Spleen (tissue), 13 donors: Measurements from ENCODE around the gene OR4C13. TPM values are rescaled to one million over a fixed set of nuclear protein-coding genes. Genes with fewer than 3 reads are reported as not detected.
"Not testable (repeated sequence)": the region's sequence is repeated elsewhere in the genome, so short reads cannot be mapped to it uniquely, and the experiment has no call there.

Source experiments
- DNase-seq: peaks from one replicate; pipeline ENCODE4 v3.0.0-alpha.2; 2020
- H3K27ac ChIP-seq, 8 donors: fragments of 200-600 bp; sonication (generic) in 7 of 8; 1 replicate in 4 of 8; 2 replicates in 4 of 8; pipeline versions ENCODE4 v1.5.0 to v1.8.0; 2016 to 2021; ENCODE audit warnings: inconsistent platforms in 4 of 8, mild to moderate bottlenecking in 4 of 8, moderate library complexity in 1 of 8
- H3K27me3 ChIP-seq, 7 donors: fragments of 200-600 bp; sonication (generic) in 6 of 7; replicated peaks in 1 of 7; 1 replicate in 4 of 7; 2 replicates in 3 of 7; pipeline versions ENCODE4 v1.5.0 to v1.8.0; 2016 to 2021; ENCODE audit warnings: inconsistent platforms in 3 of 7, mild to moderate bottlenecking in 1 of 7
- H3K36me3 ChIP-seq, 6 donors: fragments of 200-600 bp; sonication (generic) in 5 of 6; 1 replicate in 4 of 6; 2 replicates in 2 of 6; pipeline versions ENCODE4 v1.5.0 to v1.8.0; 2016 to 2021; ENCODE audit warnings: inconsistent platforms in 2 of 6
- H3K4me1 ChIP-seq, 6 donors: fragments of 200-600 bp; sonication (generic) in 5 of 6; 1 replicate in 3 of 6; 2 replicates in 3 of 6; pipeline versions ENCODE4 v1.5.0 to v1.8.0; 2016 to 2021; ENCODE audit warnings: inconsistent platforms in 3 of 6
- H3K4me3 ChIP-seq, 8 donors: fragments of 200-600 bp; sonication (generic) in 7 of 8; 1 replicate in 4 of 8; 2 replicates in 4 of 8; pipeline versions ENCODE4 v1.5.0 to v1.8.0; 2016 to 2021; ENCODE audit warnings: inconsistent platforms in 4 of 8, mild to moderate bottlenecking in 4 of 8, moderate library complexity in 2 of 8
- H3K9me3 ChIP-seq, 8 donors: fragments of 200-600 bp; sonication (generic) in 7 of 8; 1 replicate in 4 of 8; 2 replicates in 4 of 8; pipeline versions ENCODE4 v1.5.0 to v1.8.0; 2016 to 2021; ENCODE audit warnings: inconsistent platforms in 4 of 8
- CTCF ChIP-seq, 11 experiments: fragments of 200-600 bp in 7 of 11; fragments of 450-650 bp in 4 of 11; sonication (generic) in 4 of 11; IDR thresholded peaks in 8 of 11; conservative IDR thresholded peaks in 3 of 11; 1 replicate in 7 of 11; 2 replicates in 4 of 11; pipeline versions ENCODE4 v1.4.0 to v1.8.0; 2016 to 2021; ENCODE audit warnings: antibody characterized with exemption in 11 of 11, inconsistent platforms in 4 of 11, mild to moderate bottlenecking in 1 of 11
- POLR2A ChIP-seq, 3 donors: fragments of 450-650 bp; IDR thresholded peaks; one replicate each; pipeline ENCODE4 v1.5.1; 2017; ENCODE audit warnings: antibody characterized with exemption in 3 of 3, mild to moderate bottlenecking in 1 of 3
- POLR2AphosphoS5 ChIP-seq, 3 donors: sonication (generic); formaldehyde crosslinking; IDR thresholded peaks; one replicate each; pipeline ENCODE4 v1.5.1; 2017; ENCODE audit warnings: antibody characterized with exemption in 3 of 3
- WGBS, 5 donors: extraction: QIAGEN DNeasy Blood & Tissue Kit in 3 of 5; methylation state at CpG; one replicate each; pipeline versions ENCODE4 v1.1.5 to v1.1.7; 2013 to 2018; 5-methylcytosine and 5-hydroxymethylcytosine counted together
- intact Hi-C: fragments of 100-400 bp; cut with DNase I; formaldehyde crosslinking; loops from one replicate; pipeline ENCODE4 v1.15.0; 2023; ENCODE audit warnings: low total_unique reads
- long read RNA-seq, 2 donors: transcript quantifications; one replicate each; lab custom pipeline, GENCODE V29; 2026
- polyA plus RNA-seq, 3 donors: library from polyadenylated mRNA; stranded (reverse); fragments of 200-250 nt; gene quantifications; one replicate each; pipeline ENCODE4 v1.2.1, GENCODE V29; 2013
- total RNA-seq, 7 donors: library from RNA; depleted of rRNA in 3 of 7; stranded (reverse); fragments of >200 nt in 3 of 7; fragmentation: NEBNext Ultra II Directional in 4 of 7; extraction: Animal tissue kit (Norgen Biotek cat#: 25700) in 4 of 7; gene quantifications; one replicate each; pipeline versions ENCODE4 v1.1.0 to v1.2.1, GENCODE V29; 2016 to 2021
- donor health status: healthy with polysubstance abuse.
- donor health status: DM: no; HTN: no; CAD: no; lungs with moderate emphysema.
- donor health status: DM: no; HTN: no; CAD: no.
- donor health status: Bipolar disorder and iron deficiency.
- donor health status: healthy.
- donor health status: DM: no; HTN: no; CAD: no.
- donor health status: DM: yes; HTN: yes; CAD: no.

The OR4C13 gene
- total RNA-seq (not detected), polyA plus RNA-seq (not detected)
- long read RNA-seq, donor 1, result 0 reads
- long read RNA-seq, donor 2, result 0 reads

DNA sequence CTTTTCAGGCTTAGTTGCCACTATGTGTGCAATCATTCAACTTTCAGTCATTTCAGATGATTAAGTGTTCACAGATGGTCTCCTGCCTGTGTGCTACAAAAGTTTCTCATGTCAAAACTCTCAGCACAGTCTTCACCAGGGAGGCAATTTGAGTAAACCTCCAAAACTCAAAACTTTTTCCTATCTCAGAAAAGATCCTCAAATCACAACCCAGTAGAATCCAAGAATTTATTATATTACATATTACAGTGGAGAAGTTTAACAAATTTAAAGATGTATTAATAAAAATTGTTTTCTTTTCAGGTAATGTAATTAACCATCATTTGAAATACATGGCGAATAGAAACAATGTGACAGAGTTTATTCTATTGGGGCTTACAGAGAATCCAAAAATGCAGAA is at the start of gene OR4C13:
OR4C13 (plus strand) TSS at position 301 of the 400 bp plus-strand sequence; CDS start at position 333, 32 bp downstream.
- H3K9me3 ChIP-seq, result peaks cover 0 to 27% (median 9%) of the 10 kb centered on the region in 8 donors
- no peaks in the 10 kb centered on the region for H3K36me3 ChIP-seq
- TF ChIP-seq POLR2A (IDR thresholded peaks at IDR 0.05), result no peak
- no peak for TF ChIP-seq CTCF (IDR thresholded peaks at IDR 0.05 in 8 of 11, conservative IDR thresholded peaks at IDR 0.05 in 3 of 11)
- no peak for TF ChIP-seq POLR2AphosphoS5 (IDR thresholded peaks at IDR 0.05)
- no peaks in the 10 kb centered on the region for H3K27me3 ChIP-seq
- no peak within 1 kb of the TSS for H3K27ac ChIP-seq
- no peak within 1 kb of the TSS for H3K4me3 ChIP-seq
- intact Hi-C loops, result no loop called here
- no peak for DNase-seq
- WGBS, 5 donors, result 38 to 91% (median 85%) methylated on average over 1 of the region's 1 CpG
- no peaks in the 10 kb centered on the region for H3K4me1 ChIP-seq

- H3K4me1 ChIP-seq, H3K36me3 ChIP-seq, H3K27me3 ChIP-seq, H3K27ac ChIP-seq, intact Hi-C loops, H3K4me3 ChIP-seq: not testable (repeated sequence)
- peak; percentile 68 for DNase-seq
- H3K9me3 ChIP-seq, result peaks cover 0 to 22% (median 10%) of the 10 kb centered on the region in 8 donors
- WGBS, 5 donors, result 77 to 86% (median 83%) methylated on average over 12 to 13 of the region's 13 CpGs
These were observed 40.7 kb upstream of the OR4C13 start for GRCh38 chr11:49911516-49911915.

GRCh38 chr11:49948701-49949100 is 3.5 kb upstream of the OR4C13 start:
- 53 to 72% (median 62%) methylated on average over 1 of the region's 1 CpG for WGBS, 5 donors
- H3K4me3 ChIP-seq, H3K36me3 ChIP-seq, H3K27ac ChIP-seq, H3K27me3 ChIP-seq, intact Hi-C loops, DNase-seq, H3K4me1 ChIP-seq: not testable (repeated sequence)
- H3K9me3 ChIP-seq, result peaks cover 0 to 26% (median 20%) of the 10 kb centered on the region in 8 donors

DNA sequence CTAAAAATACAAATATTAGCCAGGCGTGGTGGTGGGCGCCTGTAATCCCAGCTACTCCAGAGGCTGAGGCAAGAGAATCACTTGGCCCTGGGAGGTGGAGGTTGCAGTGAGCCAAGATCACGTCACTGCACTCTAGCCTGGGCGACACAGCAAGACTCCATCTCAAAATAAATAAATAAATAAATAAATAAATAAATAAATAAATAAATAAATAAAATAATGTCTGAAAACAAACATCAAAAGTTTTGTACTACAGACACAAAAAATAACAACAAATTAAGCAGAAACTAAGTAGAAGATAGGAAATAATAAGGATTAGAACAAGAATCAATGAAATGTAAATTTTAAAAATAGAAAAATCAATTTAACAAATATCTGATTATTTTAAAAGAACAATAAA is 21.2 kb downstream of the OR4C13 start:
- H3K27me3 ChIP-seq, H3K4me1 ChIP-seq, intact Hi-C loops, DNase-seq, H3K36me3 ChIP-seq, H3K4me3 ChIP-seq, H3K27ac ChIP-seq: not testable (repeated sequence)
- H3K9me3 ChIP-seq, result peaks cover 0 to 19% (median 11%) of the 10 kb centered on the region in 8 donors
- WGBS, 5 donors, result 73 to 89% (median 88%) methylated on average over 4 of the region's 4 CpGs

DNA sequence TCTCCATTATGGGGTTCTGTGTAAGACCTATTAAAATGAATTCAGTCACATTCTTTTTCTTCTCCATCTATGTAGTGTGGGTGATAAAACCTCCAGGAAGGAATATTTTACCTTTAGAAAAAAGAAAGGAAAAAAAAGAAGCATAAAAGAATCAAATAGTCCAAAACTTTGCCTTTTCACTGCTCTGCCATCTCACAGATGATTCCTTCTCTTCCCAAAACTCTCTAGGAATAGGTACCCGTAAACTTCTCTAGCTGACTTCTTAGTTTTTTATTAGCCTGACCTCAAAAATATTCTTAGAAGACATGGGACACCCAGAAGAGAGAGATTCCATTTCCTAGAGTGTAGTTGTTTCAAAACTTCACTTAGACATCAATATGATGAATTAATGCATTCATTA is 30.2 kb downstream of the OR4C13 start, which contains the start of gene OR4C12:
OR4C12 (minus strand) TSS at position 101 of the 400 bp plus-strand sequence; CDS start at position 67, 34 bp downstream.
- DNase-seq, H3K9me3 ChIP-seq, H3K27me3 ChIP-seq, H3K27ac ChIP-seq, intact Hi-C loops, H3K4me1 ChIP-seq, H3K4me3 ChIP-seq, H3K36me3 ChIP-seq: not testable (repeated sequence)
- 45 to 47% (median 47%) methylated on average over 1 of the region's 1 CpG for WGBS, 5 donors

- WGBS, 5 donors, result 39 to 47% (median 46%) methylated on average over 6 of the region's 6 CpGs
- TF ChIP-seq POLR2A (IDR thresholded peaks at IDR 0.05), result no peak
- TF ChIP-seq CTCF (IDR thresholded peaks at IDR 0.05 in 8 of 11, conservative IDR thresholded peaks at IDR 0.05 in 3 of 11), result peak in 7 of 11 experiments; percentile 27 to 58 (median 47)
- peak in 1 of 3 donors; percentile 21 for TF ChIP-seq POLR2AphosphoS5 (IDR thresholded peaks at IDR 0.05)
These were observed 43.4 kb downstream of the OR4C13 start for GRCh38 chr11:49995565-49995964.

More at GRCh38 chr11:49995565-49995964, 43.4 kb downstream of the OR4C13 start:
- H3K27me3 ChIP-seq, result no peaks in the 10 kb centered on the region
- intact Hi-C loops, result no loop called here
- peaks cover 0 to 56% (median 22%) of the 10 kb centered on the region in 8 donors for H3K9me3 ChIP-seq
- H3K36me3 ChIP-seq, result no peaks in the 10 kb centered on the region
- H3K4me3 ChIP-seq, result no peak overlapping the region
- H3K4me1 ChIP-seq, result no peaks in the 10 kb centered on the region
- no peak overlapping the region for H3K27ac ChIP-seq
- DNase-seq, result no peak

Other genes starting within 250 kb of the OR4C13 start
- gene OR4C12, start 30.1 kb downstream of the OR4C13 start, total RNA-seq, result not detected
- gene OR4C12, start 30.1 kb downstream of the OR4C13 start, polyA plus RNA-seq, result not detected
- gene OR4C45, start 80.5 kb downstream of the OR4C13 start, total RNA-seq, result not detected
- not detected for gene OR4C45, start 80.5 kb downstream of the OR4C13 start, polyA plus RNA-seq